Measurements from ENCODE around the gene MRTFB. TPM values are rescaled to one million over a fixed set of nuclear protein-coding genes. Genes with fewer than 3 reads are reported as not detected.
A peak's percentile ranks its signal among the peaks of the same experiment; 100 is the strongest.
"Not testable (repeated sequence)": the region's sequence is repeated elsewhere in the genome, so short reads cannot be mapped to it uniquely, and the experiment has no call there.

MRTFB gene
- total and polyA plus RNA-seq, 12 donors, result 5.5 to 77.7 (median 44.3) TPM

DNA sequence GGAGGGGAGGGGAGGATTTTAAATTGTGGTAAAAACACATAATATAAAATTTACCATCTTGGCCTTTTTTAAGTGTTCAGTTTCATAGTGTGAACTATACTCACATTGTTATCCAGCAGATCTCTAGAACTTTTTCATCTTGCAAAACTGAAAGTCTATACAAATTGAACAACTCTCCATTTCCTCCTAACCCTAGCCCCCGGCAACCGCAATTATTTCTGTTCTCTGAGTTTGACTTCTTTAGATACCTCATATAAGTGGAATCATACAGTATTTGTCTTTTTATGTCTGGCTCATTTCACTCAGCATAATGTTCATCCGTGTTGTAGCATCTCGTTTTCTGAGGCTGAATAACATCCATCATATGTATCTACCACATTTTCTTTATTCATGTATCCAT, 30.0 kb upstream of the MRTFB start:
- intact Hi-C loops (cut with DNase I), result no loop called here
- WGBS, 4 donors, result 80 to 91% (median 83%) methylated on average over 4 of the region's 4 CpGs
- TF ChIP-seq POLR2A (IDR thresholded peaks at IDR 0.05), result no peak
- TF ChIP-seq, protein P1, sequence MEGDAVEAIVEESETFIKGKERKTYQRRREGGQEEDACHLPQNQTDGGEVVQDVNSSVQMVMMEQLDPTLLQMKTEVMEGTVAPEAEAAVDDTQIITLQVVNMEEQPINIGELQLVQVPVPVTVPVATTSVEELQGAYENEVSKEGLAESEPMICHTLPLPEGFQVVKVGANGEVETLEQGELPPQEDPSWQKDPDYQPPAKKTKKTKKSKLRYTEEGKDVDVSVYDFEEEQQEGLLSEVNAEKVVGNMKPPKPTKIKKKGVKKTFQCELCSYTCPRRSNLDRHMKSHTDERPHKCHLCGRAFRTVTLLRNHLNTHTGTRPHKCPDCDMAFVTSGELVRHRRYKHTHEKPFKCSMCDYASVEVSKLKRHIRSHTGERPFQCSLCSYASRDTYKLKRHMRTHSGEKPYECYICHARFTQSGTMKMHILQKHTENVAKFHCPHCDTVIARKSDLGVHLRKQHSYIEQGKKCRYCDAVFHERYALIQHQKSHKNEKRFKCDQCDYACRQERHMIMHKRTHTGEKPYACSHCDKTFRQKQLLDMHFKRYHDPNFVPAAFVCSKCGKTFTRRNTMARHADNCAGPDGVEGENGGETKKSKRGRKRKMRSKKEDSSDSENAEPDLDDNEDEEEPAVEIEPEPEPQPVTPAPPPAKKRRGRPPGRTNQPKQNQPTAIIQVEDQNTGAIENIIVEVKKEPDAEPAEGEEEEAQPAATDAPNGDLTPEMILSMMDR (IDR thresholded peaks at IDR 0.05), result no peak
- no peaks in the 10 kb centered on the region for H3K36me3 ChIP-seq (replicated peaks in 1 of 2)
- DNase-seq, result no peak
- H3K27ac ChIP-seq, result no peak overlapping the region
- H3K4me3 ChIP-seq, result no peak overlapping the region
- H3K27me3 ChIP-seq, result no peaks in the 10 kb centered on the region
- no peaks in the 10 kb centered on the region for H3K4me1 ChIP-seq (replicated peaks in 1 of 2)
- H3K9me3 ChIP-seq (replicated peaks in 1 of 3), result no peaks in the 10 kb centered on the region

DNA sequence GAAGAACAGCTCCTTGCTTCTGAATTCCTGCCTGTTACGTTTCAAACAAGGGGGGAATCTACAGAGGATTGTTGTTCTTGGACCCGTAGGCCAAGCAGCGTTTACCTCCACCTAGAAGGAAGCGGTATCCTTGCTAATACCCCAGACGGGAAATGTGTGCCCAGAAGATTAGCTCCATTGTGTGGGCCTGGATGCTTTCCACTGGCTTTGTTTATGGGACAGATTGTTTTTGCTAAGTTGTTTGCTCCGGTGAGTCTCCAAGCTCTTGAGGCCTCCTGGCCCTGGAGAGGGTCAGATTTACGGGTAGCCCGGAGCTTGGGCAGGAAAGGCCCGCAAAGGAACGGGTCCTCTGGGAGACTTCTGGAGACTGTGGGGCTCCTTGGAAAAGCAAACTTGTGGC, 28.4 kb upstream of the MRTFB start:
- TF ChIP-seq POLR2A (IDR thresholded peaks at IDR 0.05), result no peak
- TF ChIP-seq, protein P1 (IDR thresholded peaks at IDR 0.05), result no peak

DNA sequence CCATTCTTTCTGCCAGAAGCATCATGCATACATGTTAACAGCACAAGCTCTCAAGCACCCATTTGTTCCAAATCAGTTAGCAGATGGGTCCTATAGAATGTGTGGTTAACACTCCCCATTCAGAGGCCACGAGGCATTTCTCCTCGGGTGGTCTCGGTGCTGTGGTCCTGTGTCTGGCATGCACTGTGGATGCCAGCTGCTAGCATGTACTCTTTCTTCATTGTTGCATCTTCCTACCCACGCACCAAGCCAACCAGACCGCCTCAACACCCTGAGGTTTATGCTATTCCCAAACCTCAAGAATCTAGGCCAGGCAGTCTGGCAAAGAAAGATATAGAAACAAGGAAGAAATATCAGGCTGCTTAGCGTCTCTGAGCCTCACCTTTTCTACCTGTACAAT, 27.8 kb upstream of the MRTFB start:
- Histone ChIP-seq H3K27me3 (no peaks in the 10 kb centered on the region), H3K4me3 (no peak overlapping the region), H3K27ac (no peak overlapping the region), H3K9me3 (replicated peaks in 1 of 3) (no peaks in the 10 kb centered on the region), H3K4me1 (replicated peaks in 1 of 2) (peaks cover 0 to under 1% of the 10 kb centered on the region in 2 donors), H3K36me3 (replicated peaks in 1 of 2) (no peaks in the 10 kb centered on the region)
- intact Hi-C loops (cut with DNase I), result no loop called here
- no peak for TF ChIP-seq POLR2A (IDR thresholded peaks at IDR 0.05)
- TF ChIP-seq, protein P1 (IDR thresholded peaks at IDR 0.05), result no peak
- DNase-seq, result no peak
- 87 to 91% (median 88%) methylated on average over 6 of the region's 6 CpGs for WGBS, 4 donors

More for the DNA sequence above, 28.4 kb upstream of the MRTFB start:
- Histone ChIP-seq H3K36me3 (replicated peaks in 1 of 2) (no peaks in the 10 kb centered on the region), H3K27me3 (no peaks in the 10 kb centered on the region), H3K27ac (no peak overlapping the region), H3K4me1 (replicated peaks in 1 of 2) (no peaks in the 10 kb centered on the region), H3K9me3 (replicated peaks in 1 of 3) (no peaks in the 10 kb centered on the region), H3K4me3 (no peak overlapping the region)
- intact Hi-C loops (cut with DNase I), result no loop called here
- WGBS, 4 donors, result 72 to 85% (median 79%) methylated on average over 9 to 10 of the region's 10 CpGs
- DNase-seq, result no peak

DNA sequence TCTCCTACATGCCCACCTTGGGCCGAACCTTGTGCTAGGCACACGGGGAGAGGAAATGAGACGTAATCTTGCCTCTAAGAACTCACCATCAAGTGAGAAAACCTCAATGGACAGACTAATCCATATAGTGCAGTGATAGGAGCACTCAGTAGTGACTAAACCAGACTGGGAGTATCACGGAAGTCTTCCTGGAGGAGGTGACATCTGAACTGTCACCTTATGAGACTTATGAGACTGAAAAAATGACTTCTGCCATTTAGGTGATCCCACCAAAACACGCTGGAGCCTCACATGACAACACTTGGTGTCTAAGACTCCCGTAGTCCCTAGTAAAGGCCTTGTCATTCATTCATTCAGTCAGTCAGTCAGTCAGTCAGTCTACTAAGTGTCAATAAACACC, 27.3 kb upstream of the MRTFB start:
- H3K4me3 ChIP-seq, result no peak overlapping the region
- no peak for TF ChIP-seq POLR2A (IDR thresholded peaks at IDR 0.05)
- TF ChIP-seq, protein P1 (IDR thresholded peaks at IDR 0.05), result no peak
- peaks cover 0 to 6% of the 10 kb centered on the region in 2 donors for H3K4me1 ChIP-seq (replicated peaks in 1 of 2)
- H3K27me3 ChIP-seq, result no peaks in the 10 kb centered on the region
- no peak for DNase-seq
- no peaks in the 10 kb centered on the region for H3K9me3 ChIP-seq (replicated peaks in 1 of 3)
- no peak overlapping the region for H3K27ac ChIP-seq
- intact Hi-C loops (cut with DNase I), result no loop called here
- WGBS, 4 donors, result 90 to 98% (median 97%) methylated on average over 6 of the region's 6 CpGs
- no peaks in the 10 kb centered on the region for H3K36me3 ChIP-seq (replicated peaks in 1 of 2)

DNA sequence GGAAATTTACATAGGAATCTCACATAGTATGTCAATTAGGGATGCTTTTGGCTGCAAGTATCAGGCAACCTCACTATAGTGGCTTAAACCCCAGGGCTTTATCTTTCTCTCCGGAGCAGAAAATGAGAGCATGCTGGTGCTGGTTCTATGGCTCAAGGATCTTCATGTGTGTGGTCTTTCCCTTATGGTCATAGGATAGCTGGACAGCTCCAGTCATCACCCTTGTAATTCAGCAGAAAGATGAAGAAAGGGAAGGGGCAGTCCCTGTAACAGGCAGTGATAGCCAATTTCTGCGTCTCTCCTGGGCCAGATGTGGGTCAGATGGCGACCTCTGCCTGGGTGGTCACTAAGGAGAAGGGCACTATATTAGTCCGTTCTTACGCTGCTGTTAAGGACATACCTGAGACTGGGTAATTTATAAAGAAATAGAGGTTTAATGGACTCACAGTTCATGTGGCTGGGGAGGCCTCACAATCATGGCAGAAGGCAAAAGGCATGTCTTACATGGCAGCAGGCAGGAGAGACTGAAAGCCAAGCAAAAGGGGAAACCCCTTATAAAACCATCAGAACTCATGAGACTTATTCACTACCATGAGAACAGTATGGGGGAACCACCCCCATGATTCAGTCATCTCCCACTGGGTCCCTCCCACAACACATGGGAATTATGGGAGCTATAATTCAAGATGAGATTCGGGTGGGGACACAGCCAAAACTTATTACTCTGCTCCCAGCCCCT, 23.8 kb upstream of the MRTFB start:
- H3K9me3 ChIP-seq (replicated peaks in 1 of 3); H3K4me3 ChIP-seq; H3K36me3 ChIP-seq (replicated peaks in 1 of 2); H3K27me3 ChIP-seq; H3K27ac ChIP-seq; intact Hi-C loops (cut with DNase I): not testable (repeated sequence)
- DNase-seq, result peak in 1 of 7 donors; percentile 21
- H3K4me1 ChIP-seq (replicated peaks in 1 of 2), result peaks cover 17 to 27% of the 10 kb centered on the region in 2 donors
- 83 to 93% (median 84%) methylated on average over 6 of the region's 6 CpGs for WGBS, 4 donors
